Mesenchymal stem cell (in vitro differentiated cells and primary cell): Measurements from ENCODE around the gene NFASC.
A peak's percentile ranks its signal among the peaks of the same experiment; 100 is the strongest.

Experiments
- DNase-seq: peaks from one replicate; pipeline ENCODE4 v3.0.0-alpha.2; 2013
- H2AFZ ChIP-seq: one replicate; pipeline ENCODE4 v1.6.1; 2013; ENCODE audit warnings: low read depth, mild to moderate bottlenecking, control low read depth, inconsistent platforms, low read length, moderate library complexity
- H2AK5ac ChIP-seq: 2 replicates; pipeline ENCODE4 v1.6.1; 2013; ENCODE audit warnings: low read length, moderate library complexity, mild to moderate bottlenecking, inconsistent platforms; ENCODE audit not compliant: severe bottlenecking
- H2BK120ac ChIP-seq: one replicate; pipeline ENCODE4 v1.6.1; 2013; ENCODE audit warnings: low read depth, mild to moderate bottlenecking, inconsistent platforms, low read length, moderate library complexity
- H2BK12ac ChIP-seq, 2 experiments: one replicate each; pipeline ENCODE4 v1.6.1; 2013; ENCODE audit warnings: inconsistent platforms in 2 of 2, low read length in 2 of 2, mild to moderate bottlenecking in 2 of 2, moderate library complexity in 2 of 2, control low read depth in 1 of 2
- H2BK15ac ChIP-seq: one replicate; pipeline ENCODE4 v1.6.1; 2013; ENCODE audit warnings: mild to moderate bottlenecking, low read depth, inconsistent platforms; ENCODE audit not compliant: poor library complexity, severe bottlenecking
- H2BK5ac ChIP-seq: 2 replicates; pipeline ENCODE4 v1.6.1; 2013; ENCODE audit warnings: low read depth, mild to moderate bottlenecking, low read length, control low read depth, inconsistent platforms; ENCODE audit not compliant: poor library complexity, severe bottlenecking
- H3K14ac ChIP-seq, 2 experiments: one replicate each; pipeline ENCODE4 v1.6.1; 2013; ENCODE audit warnings: inconsistent platforms in 2 of 2, low read length in 2 of 2, control low read depth in 1 of 2, mild to moderate bottlenecking in 1 of 2, moderate library complexity in 1 of 2
- H3K18ac ChIP-seq, 2 experiments: one replicate each; pipeline ENCODE4 v1.6.1; 2013; ENCODE audit warnings: inconsistent platforms in 2 of 2, low read length in 2 of 2, control low read depth in 1 of 2, low read depth in 1 of 2, mild to moderate bottlenecking in 1 of 2
- H3K23ac ChIP-seq, 2 experiments: one replicate each; pipeline ENCODE4 v1.6.1; 2013; ENCODE audit warnings: inconsistent platforms in 2 of 2, low read length in 2 of 2, mild to moderate bottlenecking in 2 of 2, moderate library complexity in 2 of 2, control low read depth in 1 of 2
- H3K27ac ChIP-seq: 2 replicates; pipeline ENCODE4 v1.5.1; 2013; ENCODE audit warnings: mild to moderate bottlenecking, moderate library complexity, low read length, control low read depth, inconsistent platforms; ENCODE audit not compliant: poor library complexity, severe bottlenecking
- H3K27me3 ChIP-seq, 2 experiments: 2 replicates each; pipeline versions ENCODE4 v1.6.1 to v1.7.0; 2013; ENCODE audit warnings: low read length in 2 of 2, mild to moderate bottlenecking in 2 of 2, moderate library complexity in 2 of 2, control low read depth in 1 of 2, inconsistent platforms in 1 of 2; ENCODE audit not compliant: control insufficient read depth in 1 of 2, insufficient read depth in 1 of 2
- H3K36me3 ChIP-seq, 2 experiments: 2 replicates each; pipeline versions ENCODE4 v1.6.1 to v1.7.0; 2013; ENCODE audit warnings: low read length in 2 of 2, control low read depth in 1 of 2, inconsistent platforms in 1 of 2, low read depth in 1 of 2, mild to moderate bottlenecking in 1 of 2; ENCODE audit not compliant: insufficient read depth in 2 of 2, control insufficient read depth in 1 of 2
- H3K4ac ChIP-seq, 2 experiments: one replicate each; pipeline ENCODE4 v1.6.1; 2013; ENCODE audit warnings: inconsistent platforms in 2 of 2, low read length in 2 of 2, mild to moderate bottlenecking in 2 of 2, moderate library complexity in 2 of 2, control low read depth in 1 of 2, low read depth in 1 of 2
- H3K4me1 ChIP-seq: 2 replicates; pipeline ENCODE4 v1.6.1; 2013; ENCODE audit warnings: low read depth, low read length, control low read depth; ENCODE audit not compliant: control insufficient read depth, insufficient read depth
- H3K4me2 ChIP-seq: 2 replicates; pipeline ENCODE4 v1.6.1; 2013; ENCODE audit warnings: low read length, mild to moderate bottlenecking, inconsistent platforms; ENCODE audit not compliant: poor library complexity, severe bottlenecking
- H3K4me3 ChIP-seq, 2 experiments: 2 replicates each; pipeline versions ENCODE4 v1.5.1 to v1.7.0; 2013; ENCODE audit warnings: low read length in 2 of 2, mild to moderate bottlenecking in 2 of 2, control low read depth in 1 of 2, low read depth in 1 of 2; ENCODE audit not compliant: insufficient read depth in 1 of 2
- H3K79me1 ChIP-seq: replicated peaks from 2 replicates; pipeline ENCODE4 v1.6.1; 2013; ENCODE audit warnings: mild to moderate bottlenecking, control low read depth, low read length, inconsistent platforms; ENCODE audit not compliant: poor library complexity, severe bottlenecking
- H3K9ac ChIP-seq: 2 replicates; pipeline ENCODE4 v1.7.0; 2013; ENCODE audit warnings: mild to moderate bottlenecking, low read length, moderate library complexity
- H3K9me3 ChIP-seq: 2 replicates; pipeline ENCODE4 v1.7.0; 2013; ENCODE audit warnings: mild to moderate bottlenecking, low read length; ENCODE audit not compliant: control insufficient read depth
- H4K8ac ChIP-seq: one replicate; pipeline ENCODE4 v1.6.1; 2013; ENCODE audit warnings: inconsistent platforms, mild to moderate bottlenecking, low read length, moderate library complexity
- H4K91ac ChIP-seq: one replicate; pipeline ENCODE4 v1.6.1; 2013; ENCODE audit warnings: mild to moderate bottlenecking, low read length, inconsistent platforms
- WGBS: methylation state at CpG from one replicate; pipeline ENCODE4 v1.1.7; 2013; ENCODE audit warnings: mixed read lengths; 5-methylcytosine and 5-hydroxymethylcytosine counted together

Gene NFASC

DNA sequence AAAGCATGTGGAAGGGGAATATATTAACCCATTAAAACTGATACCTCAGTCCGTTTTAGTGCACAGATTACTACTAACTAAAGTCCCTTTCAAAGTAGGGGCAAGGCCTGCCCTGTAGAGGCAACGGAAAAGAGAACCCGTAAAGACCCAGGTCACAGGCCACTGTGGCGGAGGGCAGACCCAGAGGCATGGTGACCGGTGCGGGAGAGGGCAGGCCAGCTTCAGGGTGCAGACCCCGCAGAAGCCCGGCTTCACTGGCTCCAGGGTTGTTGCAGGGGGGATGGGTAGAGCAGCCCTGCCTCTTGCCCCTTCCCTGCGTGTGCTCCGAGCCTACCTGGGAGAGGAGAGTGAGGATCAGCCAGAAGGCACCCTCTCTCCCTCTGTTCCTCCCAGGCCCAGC lies 190.1 kb downstream of the NFASC start:
- no peak overlapping the region for H2AFZ ChIP-seq
- H4K8ac ChIP-seq = no peak overlapping the region
- no peaks in the 10 kb centered on the region for H3K79me1 ChIP-seq
- H3K14ac ChIP-seq = no peak overlapping the region
- DNase-seq = no peak
- H3K27me3 ChIP-seq = peaks cover 22 to 54% of the 10 kb centered on the region in 2 experiments
- H3K4me2 ChIP-seq = no peak overlapping the region
- WGBS = 86% methylated on average over 10 of the region's 10 CpGs
- no peaks in the 10 kb centered on the region for H3K9me3 ChIP-seq
- no peak overlapping the region for H2BK12ac ChIP-seq
- H3K4ac ChIP-seq = no peak overlapping the region
- H3K36me3 ChIP-seq = no peaks in the 10 kb centered on the region
- H3K4me1 ChIP-seq = peaks cover 6% of the 10 kb centered on the region
- no peak overlapping the region for H2AK5ac ChIP-seq
- H3K4me3 ChIP-seq = peak overlapping the region in 1 of 2 experiments; percentile 4
- H2BK5ac ChIP-seq = no peak overlapping the region
- no peak overlapping the region for H2BK120ac ChIP-seq
- H4K91ac ChIP-seq = no peak overlapping the region
- no peak overlapping the region for H3K23ac ChIP-seq
- no peak overlapping the region for H3K27ac ChIP-seq
- no peak overlapping the region for H2BK15ac ChIP-seq
- no peak overlapping the region for H3K9ac ChIP-seq
- no peak overlapping the region for H3K18ac ChIP-seq

DNA sequence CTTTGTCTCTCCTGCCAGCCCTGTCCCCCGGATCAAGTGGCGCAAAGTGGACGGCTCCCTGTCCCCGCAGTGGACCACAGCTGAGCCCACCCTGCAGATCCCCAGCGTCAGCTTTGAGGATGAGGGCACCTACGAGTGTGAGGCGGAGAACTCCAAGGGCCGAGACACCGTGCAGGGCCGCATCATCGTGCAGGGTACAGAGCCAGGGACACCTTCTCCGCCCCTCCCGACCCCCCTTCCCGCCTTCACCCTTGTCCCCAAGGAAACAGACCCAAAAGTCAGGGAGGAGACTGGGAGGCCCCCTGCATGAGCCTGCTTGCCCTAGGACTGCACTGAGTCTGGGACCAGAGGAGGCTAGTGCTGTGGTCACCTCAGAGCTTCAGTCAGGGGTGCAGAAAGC lies 190.6 kb downstream of the NFASC start:
- Histone ChIP-seq H2AFZ (no peak overlapping the region), H4K91ac (no peak overlapping the region), H2BK5ac (no peak overlapping the region), H2BK15ac (no peak overlapping the region), H3K27ac (no peak overlapping the region), H3K4me1 (peaks cover 6% of the 10 kb centered on the region), H3K14ac (no peak overlapping the region), H2BK120ac (no peak overlapping the region), H3K27me3 (peaks cover 20 to 51% of the 10 kb centered on the region in 2 experiments), H3K18ac (no peak overlapping the region), H3K23ac (no peak overlapping the region), H3K4me3 (no peak overlapping the region), H3K36me3 (no peaks in the 10 kb centered on the region), H3K79me1 (no peaks in the 10 kb centered on the region), H2BK12ac (no peak overlapping the region), H3K9ac (no peak overlapping the region), H2AK5ac (no peak overlapping the region), H3K4ac (no peak overlapping the region), H4K8ac (peak overlapping the region; percentile 73), H3K4me2 (no peak overlapping the region), H3K9me3 (no peaks in the 10 kb centered on the region)
- DNase-seq = no peak
- WGBS = 67% methylated on average over 14 of the region's 14 CpGs

DNA sequence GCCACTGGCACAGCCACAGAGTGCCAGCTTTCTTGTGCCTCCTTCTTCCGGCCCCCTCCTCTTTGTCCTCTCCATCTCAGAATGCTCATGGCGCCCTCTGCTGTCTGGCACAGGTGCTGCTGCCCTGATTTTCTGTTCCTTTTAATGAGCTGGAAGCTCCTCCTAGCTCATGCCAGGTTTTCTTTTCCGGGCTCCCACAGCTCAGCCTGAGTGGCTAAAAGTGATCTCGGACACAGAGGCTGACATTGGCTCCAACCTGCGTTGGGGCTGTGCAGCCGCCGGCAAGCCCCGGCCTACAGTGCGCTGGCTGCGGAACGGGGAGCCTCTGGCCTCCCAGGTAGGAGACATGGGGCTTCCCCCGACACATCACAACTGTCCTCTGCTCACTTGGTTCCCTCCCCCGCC lies 191.0 kb downstream of the NFASC start:
- H3K36me3 ChIP-seq = no peaks in the 10 kb centered on the region
- DNase-seq = peak; percentile 58
- no peak overlapping the region for H3K14ac ChIP-seq
- peak overlapping the region; percentile 73 for H4K8ac ChIP-seq
- peak overlapping the region; percentile 29 for H3K9ac ChIP-seq
- no peak overlapping the region for H3K4ac ChIP-seq
- H3K4me1 ChIP-seq = peaks cover 6% of the 10 kb centered on the region
- H2BK120ac ChIP-seq = no peak overlapping the region
- no peak overlapping the region for H2BK5ac ChIP-seq
- WGBS = 21% methylated on average over 8 of the region's 13 CpGs
- no peak overlapping the region for H3K23ac ChIP-seq
- peak overlapping the region; percentile 33 for H2BK15ac ChIP-seq
- no peak overlapping the region for H3K4me3 ChIP-seq
- no peak overlapping the region for H4K91ac ChIP-seq
- no peak overlapping the region for H3K27ac ChIP-seq
- H2AK5ac ChIP-seq = no peak overlapping the region
- H3K79me1 ChIP-seq = no peaks in the 10 kb centered on the region
- H2BK12ac ChIP-seq = no peak overlapping the region
- no peaks in the 10 kb centered on the region for H3K9me3 ChIP-seq
- peaks cover 20 to 47% of the 10 kb centered on the region in 2 experiments for H3K27me3 ChIP-seq
- H2AFZ ChIP-seq = no peak overlapping the region
- no peak overlapping the region for H3K18ac ChIP-seq
- peak overlapping the region; percentile 12 for H3K4me2 ChIP-seq

DNA sequence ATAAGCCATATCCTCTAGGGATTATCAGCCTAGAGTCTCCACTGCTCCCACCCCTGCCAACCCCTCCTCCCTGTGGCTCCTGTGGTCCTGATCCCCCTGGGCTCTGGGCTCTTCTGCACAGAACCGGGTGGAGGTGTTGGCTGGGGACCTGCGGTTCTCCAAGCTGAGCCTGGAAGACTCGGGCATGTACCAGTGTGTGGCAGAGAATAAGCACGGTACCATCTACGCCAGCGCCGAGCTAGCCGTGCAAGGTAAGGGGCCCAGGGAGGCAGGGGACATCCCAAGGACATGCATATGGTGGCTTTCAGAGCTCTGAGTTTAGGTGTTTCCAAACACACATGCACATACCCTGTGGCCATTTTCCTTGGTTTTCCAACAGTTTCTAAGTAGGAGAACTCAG lies 191.7 kb downstream of the NFASC start:
- Histone ChIP-seq H4K91ac (no peak overlapping the region), H2AK5ac (no peak overlapping the region), H3K36me3 (no peaks in the 10 kb centered on the region), H3K18ac (no peak overlapping the region), H3K4me3 (no peak overlapping the region), H3K79me1 (no peaks in the 10 kb centered on the region), H3K23ac (no peak overlapping the region), H3K27me3 (peaks cover 15 to 47% of the 10 kb centered on the region in 2 experiments), H3K9me3 (no peaks in the 10 kb centered on the region), H2AFZ (no peak overlapping the region), H4K8ac (no peak overlapping the region), H3K27ac (no peak overlapping the region), H3K14ac (no peak overlapping the region), H3K9ac (peak overlapping the region; percentile 29), H2BK12ac (no peak overlapping the region), H2BK15ac (no peak overlapping the region), H2BK5ac (no peak overlapping the region), H3K4me1 (peaks cover 6% of the 10 kb centered on the region), H3K4me2 (no peak overlapping the region), H2BK120ac (no peak overlapping the region), H3K4ac (no peak overlapping the region)
- no peak for DNase-seq
- 95% methylated on average over 7 of the region's 8 CpGs for WGBS
